NCI-H446 (cell line): ENCODE data around the gene LAMA2.
A peak's percentile ranks its signal among the peaks of the same experiment; 100 is the strongest.

Source experiments
- DNase-seq, 2 experiments: peaks; one replicate each; lab custom pipeline; 2025; lab: John Stamatoyannopoulos, UW

LAMA2 gene

DNA sequence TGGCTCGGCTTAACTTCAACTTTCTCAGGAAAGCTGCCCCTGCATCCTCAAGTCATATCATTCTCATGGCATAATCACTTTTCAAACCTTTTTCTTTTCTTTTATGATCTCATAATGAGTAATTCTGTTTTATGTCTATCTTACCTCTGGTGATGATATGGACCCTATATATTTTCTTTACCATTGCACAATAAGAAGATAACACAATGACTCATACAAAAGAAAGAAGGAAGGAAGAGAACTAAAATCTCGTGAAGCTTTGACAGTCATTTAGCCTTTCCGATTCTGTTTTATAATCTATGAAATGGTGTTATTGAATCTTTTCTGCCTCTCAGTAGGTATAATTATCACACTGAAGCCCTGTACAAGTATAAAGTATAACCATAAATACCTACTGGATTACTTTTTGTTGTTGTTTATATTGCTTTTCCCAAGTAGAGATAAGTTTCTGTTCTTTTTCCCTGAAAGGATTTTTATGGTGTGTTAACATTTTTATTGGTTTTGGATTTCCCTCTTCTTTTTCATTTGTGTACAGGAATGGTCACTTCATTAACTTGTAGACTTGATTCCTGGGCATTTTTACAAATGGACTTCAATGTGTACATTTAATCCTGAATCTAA lies 300.9 kb downstream of the LAMA2 start:
- no peak for DNase-seq

- DNase-seq, result no peak
Observed at GRCh38 chr6:129184324-129184723, 301.4 kb downstream of the LAMA2 start.

DNA sequence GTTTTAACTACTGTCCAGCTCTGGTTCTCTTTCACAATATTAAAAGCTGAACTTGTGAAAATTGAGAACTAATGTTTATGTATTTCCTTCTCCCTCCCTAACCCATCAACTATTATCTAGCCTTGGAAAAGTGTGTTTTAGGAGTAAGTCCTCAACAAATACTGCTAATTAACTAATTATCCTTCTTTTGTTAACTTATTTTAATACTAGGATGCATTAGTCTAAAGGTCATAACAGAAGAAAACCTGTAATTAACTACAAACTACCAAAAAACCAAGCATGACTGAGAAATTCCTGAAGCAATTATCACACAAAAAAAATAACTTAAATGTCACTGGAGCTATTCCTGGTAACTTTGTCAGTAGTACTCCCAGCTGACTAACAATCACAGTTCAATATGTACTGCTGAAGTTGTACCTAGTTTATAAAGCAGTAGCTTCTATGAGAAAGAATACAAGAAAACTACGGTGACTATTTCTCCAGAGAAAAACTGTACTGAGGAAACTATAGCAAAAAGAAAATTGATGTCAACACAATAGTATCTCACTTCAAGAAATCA lies 301.9 kb downstream of the LAMA2 start:
- DNase-seq, result no peak

DNA sequence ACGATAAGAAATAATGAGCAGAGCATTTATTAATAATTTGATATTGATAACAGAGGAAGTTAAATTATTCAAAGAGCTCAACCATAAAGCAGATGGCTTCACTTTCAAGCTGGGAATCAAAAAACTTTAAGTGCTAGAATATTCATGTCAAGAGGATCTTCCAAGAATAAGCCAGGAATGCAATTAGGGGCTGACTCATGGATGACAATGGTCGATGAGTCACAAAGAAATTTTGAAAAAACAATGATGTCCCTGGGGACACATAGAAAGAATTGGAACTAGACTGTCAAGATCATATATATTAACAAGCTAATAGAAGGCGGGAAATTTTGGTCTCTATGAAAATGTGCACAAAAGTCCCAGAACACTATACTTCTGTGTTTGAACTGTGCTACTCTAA lies 304.1 kb downstream of the LAMA2 start:
- peak in 1 of 2 experiments; percentile 2 for DNase-seq

GRCh38 chr6:129188306-129188705 lies 305.4 kb downstream of the LAMA2 start:
- DNase-seq, result no peak

- DNase-seq, result no peak
Observed at GRCh38 chr6:129188795-129189194, 305.9 kb downstream of the LAMA2 start.

- no peak for DNase-seq
Observed at GRCh38 chr6:129189266-129189665, 306.3 kb downstream of the LAMA2 start.

DNA sequence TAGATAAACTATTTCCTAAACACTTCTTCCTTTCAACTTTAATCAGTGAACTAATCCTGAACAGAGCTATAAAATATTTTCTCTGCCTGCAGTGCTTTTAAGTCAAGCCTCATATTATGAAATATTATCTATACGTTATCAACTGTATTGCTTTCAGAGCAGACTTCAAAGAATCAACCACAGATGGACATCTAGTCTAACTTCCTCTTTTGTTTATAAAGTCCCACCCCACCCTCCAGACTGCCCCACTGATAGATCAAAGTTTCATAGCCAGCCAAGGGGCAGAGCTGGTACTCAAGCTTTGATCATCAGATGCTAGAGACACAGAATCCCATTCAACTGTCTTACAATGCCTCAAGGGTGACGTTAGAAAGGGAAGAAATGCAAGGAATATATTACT lies 308.3 kb downstream of the LAMA2 start:
- no peak for DNase-seq

DNA sequence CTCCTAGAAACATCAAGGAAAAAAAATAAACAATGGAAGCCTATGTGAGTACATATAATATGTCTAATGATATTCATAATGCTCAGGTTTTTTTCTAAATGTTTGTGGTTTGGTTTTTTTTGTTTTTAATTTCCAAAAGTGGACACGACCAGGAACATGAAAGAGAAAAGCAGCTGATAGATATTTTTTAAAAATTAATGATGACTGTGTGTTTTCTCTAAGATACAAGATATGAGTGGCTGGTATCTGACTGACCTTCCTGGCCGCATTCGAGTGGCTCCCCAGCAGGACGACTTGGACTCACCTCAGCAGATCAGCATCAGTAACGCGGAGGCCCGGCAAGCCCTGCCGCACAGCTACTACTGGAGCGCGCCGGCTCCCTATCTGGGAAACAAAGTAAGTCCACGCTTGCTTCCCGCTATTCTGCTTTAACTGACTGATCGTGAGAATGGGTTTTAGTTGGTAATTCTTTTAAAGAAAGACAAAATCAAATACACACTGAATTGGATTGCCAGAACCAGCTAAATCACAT lies 309.6 kb downstream of the LAMA2 start:
- DNase-seq, result no peak

- DNase-seq, result no peak
Observed at GRCh38 chr6:129194306-129194941, 311.5 kb downstream of the LAMA2 start.

GRCh38 chr6:129195161-129195560 lies 312.2 kb downstream of the LAMA2 start:
- no peak for DNase-seq

GRCh38 chr6:129195643-129196042 lies 312.7 kb downstream of the LAMA2 start:
- no peak for DNase-seq

DNA sequence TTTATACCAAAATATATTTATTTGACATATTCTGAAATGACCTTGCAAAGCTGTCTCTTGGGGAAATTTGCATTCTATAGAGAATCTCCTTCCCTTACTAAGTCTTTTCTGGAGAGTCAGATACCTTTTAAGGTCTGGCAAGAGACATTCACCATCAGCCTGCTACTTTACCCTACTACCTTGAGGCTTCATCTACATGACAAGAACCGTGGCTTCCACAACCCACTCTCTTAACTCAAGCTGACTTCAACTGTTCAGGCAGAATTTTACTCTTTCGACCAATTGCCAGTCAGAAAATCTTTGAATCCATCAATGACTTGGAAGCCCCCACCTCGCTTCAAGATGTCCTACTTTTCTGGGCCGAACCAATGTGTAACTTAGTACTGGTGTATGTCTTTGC lies 314.2 kb downstream of the LAMA2 start:
- DNase-seq, result no peak

- no peak for DNase-seq
Observed at GRCh38 chr6:129200151-129200550, 317.2 kb downstream of the LAMA2 start.

DNA sequence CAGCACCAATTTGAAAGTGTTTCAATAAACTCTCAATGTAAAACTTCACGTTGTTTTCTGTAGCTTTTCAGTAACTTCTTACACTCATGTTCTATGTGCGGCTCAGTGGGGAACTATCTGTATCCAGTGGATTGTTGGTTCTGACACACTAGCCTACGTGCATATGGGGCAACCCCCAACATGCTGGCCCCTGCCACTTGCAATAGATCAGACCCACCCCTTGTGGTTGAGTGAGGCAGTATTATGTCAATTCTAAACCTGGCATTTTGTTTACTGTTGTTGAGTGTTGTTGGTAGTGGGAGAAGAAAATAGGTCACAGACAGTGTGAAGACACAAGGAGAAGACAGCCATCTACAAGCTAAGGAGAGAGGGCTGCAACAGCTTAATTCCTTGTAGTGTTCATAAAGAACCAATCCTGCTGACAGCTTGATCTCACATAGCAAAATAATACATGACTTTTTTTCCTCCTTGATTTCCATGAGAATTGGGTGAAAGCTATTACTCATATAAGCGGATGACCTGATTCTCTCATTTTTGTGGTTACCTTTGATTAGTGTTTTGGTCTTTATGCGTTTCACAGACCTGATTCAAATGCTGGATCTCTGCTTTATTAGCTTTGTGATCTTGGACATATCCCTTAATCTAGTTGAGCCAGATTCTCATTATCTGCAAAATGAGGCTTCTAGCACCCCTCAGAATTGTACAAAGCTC lies 320.4 kb downstream of the LAMA2 start:
- no peak for DNase-seq

GRCh38 chr6:129206821-129207220 lies 323.9 kb downstream of the LAMA2 start:
- DNase-seq, result no peak

- no peak for DNase-seq
Observed at GRCh38 chr6:129207832-129208231, 324.9 kb downstream of the LAMA2 start.

DNA sequence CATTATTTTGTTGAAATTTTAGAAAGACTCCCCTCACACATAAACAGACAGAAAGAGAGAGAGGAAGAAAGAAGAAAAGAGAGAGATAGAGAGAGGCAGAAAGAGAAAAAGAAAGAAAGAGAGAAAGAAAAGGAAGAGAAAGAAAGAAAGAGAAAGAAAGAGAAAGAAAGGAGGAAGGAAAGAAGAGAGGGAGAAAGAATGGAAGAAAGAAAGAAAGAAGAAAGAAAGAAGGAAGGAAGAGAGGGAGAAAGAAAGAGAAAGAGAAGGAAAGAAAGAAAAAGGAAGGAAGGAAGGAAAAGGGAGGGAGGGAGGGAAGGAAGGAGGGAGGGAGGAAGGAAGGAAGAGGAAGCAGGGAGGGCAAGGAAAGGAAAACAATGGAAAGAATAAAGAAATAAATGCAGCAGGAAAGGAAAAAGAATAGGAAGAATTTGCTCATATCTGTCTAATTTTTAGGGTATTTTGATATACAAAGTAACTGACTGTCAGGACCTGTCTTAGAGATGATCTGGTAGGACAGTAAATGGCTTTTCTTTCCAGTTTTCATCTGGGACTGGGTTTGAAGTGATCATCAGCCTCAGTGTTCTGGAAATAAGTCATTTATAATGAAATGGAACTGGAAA lies 325.6 kb downstream of the LAMA2 start:
- no peak for DNase-seq

GRCh38 chr6:129209355-129209754 lies 326.4 kb downstream of the LAMA2 start:
- DNase-seq, result no peak

GRCh38 chr6:129210684-129211083 lies 327.7 kb downstream of the LAMA2 start:
- DNase-seq, result no peak

DNA sequence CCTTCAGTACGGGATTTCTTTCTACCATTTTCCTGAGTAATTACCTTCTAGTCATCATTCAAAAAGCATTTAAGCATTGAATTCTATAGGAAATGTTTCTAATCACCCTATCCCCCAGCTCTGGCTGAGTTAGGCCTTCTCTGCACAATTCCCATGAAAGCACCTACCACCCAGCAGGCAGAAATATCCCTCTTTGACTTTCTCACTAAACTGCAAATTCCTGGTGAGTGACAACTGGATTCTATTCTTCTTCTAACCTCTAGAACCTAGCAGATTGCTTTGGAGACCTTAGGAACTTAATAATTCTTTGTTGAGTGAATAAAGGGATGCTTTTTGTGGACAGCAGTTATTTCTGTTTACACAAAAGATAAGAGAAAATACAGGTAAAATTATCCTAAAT lies 328.7 kb downstream of the LAMA2 start:
- no peak for DNase-seq

DNA sequence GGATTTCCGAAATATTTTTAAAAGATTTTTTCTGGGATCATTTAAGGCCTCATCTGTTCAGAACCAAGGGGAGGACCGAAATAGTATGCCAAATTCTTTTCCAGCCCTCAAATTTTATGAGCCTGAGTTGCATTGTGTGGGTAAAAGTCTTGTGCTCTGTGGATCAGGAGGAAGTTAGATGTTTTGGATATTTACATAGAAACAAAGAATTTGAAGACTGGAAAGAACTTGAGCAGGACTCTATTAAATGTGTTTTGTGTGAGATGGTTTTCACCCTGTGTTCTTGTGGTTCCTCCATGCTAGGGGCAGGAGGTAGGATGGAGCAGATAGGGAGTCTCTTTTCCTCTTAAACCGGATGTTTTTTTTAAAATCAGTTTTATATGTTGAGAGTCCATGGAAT lies 329.1 kb downstream of the LAMA2 start:
- DNase-seq, result no peak
